HG03159 (cell line): ENCODE measurements around the gene H2BK1.

Experiments used
- ATAC-seq: cut with Tn5 transposase; IDR thresholded peaks from one replicate; pipeline ENCODE4 v1.9.1; 2021; ENCODE audit warnings: mild to moderate bottlenecking, moderate library complexity; ENCODE audit not compliant: unreplicated experiment

The H2BK1 gene

DNA sequence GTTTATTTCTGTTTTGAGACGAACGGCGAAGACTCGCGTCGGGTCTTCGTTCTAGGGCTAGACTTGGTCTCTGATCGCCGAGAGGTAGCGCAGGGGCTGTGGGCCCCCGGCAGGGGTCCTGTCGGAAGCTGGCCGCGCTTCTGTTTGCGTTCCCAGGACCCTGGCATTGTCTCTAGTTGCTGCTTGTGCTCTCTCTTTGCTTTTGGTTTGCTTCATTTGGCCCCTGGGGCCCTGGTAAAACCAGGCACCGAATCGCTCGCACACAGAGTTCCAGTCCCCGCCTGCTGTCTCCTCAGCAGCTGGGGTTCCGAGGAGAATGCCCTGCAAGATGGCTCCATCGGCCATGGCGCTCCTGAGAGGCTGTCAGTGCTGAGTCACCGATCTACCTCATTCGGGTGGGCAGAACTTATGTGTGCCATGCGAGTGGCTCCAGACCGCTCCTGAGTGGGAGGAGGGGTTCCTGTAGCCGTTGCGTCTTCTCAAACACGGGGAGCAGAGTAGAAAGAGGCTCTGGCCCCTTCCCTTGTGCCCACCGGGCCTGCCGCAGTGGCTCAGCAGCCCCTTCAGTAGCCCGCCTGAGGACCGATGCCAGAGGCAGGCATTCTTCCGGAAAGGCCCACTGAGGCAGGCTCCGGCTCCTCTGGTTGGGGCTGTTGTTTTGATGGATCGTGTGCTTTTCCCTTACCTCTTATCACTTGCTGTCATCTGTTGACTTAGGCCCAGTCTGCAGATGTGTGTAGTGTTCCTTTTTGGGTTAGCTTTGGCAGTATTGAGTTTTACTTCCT, 22.8 kb upstream of the H2BK1 start:
- peak; percentile 29 for ATAC-seq

DNA sequence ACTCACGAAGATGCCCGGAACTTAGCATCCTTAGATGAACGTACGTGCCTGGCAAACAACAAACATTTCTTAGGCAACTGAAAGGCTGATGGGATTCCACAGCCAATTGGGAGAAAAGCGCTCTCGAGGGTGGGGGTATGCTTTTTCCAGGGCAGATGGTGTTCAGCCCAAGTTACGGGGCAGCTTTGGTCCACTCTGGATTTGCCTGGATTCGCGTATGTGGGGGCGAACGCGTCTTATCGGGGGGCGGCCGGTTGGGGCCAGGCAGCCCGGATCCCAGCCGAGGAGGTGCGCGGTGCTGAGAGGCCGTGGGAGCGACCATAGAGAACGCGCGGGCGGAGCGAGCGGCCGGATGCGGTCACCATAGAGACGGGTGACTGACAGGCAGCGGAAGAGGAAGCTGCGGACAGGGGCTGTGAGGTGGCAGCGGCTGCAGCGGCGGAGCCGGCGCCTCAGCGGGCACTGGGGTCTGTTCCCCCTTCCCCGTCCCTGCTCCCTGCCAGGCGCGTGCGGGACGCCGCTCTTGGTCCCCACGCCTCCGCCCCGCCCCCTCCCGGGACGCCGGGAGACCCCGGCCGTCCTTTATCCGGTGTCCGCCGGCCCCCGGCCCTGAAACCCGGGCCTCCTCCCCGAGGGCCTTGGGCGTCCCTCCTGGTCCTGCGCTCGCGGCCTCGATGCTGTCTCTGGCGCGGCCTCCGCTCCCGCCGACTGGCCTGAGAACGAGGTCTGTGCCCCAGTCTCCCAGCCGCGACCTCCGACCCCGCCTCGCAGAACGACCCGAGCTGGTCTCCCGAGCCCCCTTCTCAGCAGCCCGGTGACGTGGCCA, 22.0 kb upstream of the H2BK1 start, which contains the start of gene CHPF2:
Gene CHPF2, plus strand, starts transcription at position 393 of the 826 bp plus-strand sequence. CDS start 1,529 bp downstream, outside the sequence.
- peak; percentile 97 for ATAC-seq

DNA sequence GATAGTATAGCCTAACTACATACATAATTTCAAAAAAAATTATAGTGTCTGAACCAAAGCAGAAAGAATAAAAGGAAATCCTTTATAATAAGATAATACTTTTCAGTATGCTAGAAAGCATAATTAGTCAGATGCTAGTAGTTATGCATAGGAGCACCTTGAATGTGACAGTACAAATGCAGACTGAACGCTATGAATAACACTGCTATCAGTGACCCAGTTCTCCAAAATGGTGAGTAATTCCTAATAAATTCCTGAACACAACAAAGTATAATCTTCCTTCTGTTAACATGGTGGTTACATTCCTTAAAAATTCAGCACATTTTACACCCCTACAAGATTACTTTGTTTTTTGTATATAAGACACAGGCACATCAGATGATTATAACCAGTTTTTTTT, 20.8 kb upstream of the H2BK1 start:
- no peak for ATAC-seq

DNA sequence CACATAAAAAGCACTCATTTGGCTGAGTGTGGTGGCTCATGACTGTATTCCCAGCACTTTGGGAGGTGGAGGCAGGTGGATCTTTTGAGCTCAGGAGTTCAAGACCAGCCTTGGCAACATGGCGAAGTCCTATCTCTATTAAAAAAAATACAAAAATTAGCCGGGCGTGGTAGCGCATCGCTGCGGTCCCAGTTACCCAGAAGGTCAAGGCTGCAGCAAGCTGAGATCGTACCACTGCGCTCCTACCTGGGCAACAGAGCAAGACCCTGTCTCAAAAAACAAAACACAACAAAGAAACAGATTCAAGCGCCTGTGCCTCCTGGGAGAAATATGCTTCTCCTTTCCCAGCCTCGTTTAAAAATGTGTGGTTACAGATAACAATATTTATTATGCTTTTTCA, 19.0 kb upstream of the H2BK1 start:
- ATAC-seq, result no peak

DNA sequence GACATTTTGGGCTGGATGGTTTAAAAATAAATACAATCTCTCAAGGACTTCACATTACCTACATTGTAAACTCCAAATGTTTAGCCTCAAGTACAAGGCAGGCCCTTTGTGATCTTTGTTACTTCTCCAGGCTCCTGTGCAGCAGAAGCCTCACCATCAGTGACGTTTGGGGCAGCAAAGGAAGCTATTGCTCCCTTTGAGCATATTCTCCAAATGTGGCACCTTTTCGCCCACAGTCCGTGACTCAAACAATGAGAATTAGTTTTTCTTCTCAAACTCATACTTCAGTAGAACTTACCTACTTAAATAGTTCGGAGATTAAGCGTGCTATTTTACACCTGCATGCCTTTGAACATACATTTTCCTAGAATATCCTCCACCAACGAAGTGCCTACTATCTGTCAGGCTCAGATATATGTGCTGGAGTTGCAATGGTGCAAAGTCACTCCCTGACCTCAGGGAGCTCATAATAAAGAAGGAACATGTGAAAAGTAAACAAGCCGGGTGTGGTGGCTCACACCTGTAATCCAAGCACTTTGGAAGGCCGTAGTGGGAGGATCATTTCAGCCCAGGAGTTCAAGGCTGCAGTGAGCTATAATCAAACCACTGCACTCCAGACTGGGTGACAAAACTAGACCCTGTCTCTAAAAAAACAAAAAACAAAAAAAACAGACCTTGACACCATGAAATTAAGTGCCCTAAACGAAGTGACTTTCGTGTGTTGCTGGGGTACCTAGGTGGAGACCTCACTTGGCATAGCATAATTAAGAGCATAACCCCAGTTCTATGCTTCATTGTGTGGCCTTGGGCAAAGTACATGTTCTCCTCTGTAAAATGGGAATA, 18.0 kb upstream of the H2BK1 start:
- no peak for ATAC-seq

DNA sequence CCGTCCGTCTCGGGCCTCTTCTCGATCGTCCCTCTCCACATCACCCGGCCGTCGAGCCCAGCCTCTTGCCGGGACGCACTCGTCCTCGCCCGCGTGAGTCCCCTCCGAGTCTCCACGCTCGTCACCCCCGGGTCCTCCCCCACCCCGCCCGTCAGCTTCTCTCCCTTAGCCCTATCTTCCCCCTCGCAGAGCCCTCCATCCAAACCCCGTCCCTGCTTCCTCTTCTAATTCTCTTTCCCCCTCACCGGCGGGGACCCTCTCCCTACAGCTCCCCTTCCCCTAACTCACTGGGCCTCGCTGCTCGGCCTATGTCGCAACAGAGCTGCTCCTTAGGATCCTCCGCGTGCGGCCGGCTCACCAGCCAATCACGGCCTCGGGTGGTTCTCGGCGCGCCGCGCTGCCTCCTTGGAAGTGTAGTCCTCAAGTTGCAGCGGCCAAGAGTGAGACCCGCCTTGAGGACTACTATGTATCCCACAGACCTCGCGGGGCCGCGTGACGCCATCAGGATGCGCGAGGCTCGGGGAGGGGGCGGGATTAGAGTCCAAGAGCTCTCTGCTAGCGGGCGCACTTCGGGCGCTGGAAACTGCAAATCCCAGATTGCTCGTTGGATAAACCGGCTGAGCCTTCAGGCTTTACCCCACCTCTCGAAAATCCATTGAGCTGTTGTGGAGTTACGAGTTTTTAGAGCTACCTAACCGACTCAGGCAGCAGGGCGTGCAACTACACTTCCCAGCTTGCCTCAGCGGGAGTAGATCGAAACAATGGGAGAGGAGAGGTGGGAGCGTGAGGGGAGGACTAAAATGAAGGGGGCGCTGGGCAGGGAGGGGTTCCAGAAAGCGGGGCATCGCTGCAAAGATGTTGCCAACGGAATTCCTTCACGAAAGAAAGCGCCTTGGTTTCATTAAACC, 16.8 kb upstream of the H2BK1 start, which contains the start of gene ABCF2:
Gene ABCF2, minus strand, starts transcription at position 331 of the 908 bp plus-strand sequence. CDS start 747 bp downstream, outside the sequence.
- peak; percentile 99 for ATAC-seq

DNA sequence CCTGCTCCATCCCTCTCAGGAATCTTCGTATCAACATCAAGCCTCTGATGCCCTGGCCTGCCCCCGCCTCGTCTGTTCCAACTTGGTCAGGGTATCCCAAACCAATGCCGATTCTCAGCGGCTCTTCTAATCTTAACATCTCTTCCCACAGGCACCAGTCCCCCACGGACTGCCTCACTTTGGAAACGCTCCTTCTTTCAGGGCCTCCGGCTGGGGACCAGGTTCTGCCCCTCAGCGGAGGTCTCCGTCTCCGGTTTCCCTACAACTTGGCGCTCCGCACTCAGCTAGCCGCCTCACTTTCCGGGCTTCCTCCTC, 16.2 kb upstream of the H2BK1 start:
- ATAC-seq, result peak; percentile 13

DNA sequence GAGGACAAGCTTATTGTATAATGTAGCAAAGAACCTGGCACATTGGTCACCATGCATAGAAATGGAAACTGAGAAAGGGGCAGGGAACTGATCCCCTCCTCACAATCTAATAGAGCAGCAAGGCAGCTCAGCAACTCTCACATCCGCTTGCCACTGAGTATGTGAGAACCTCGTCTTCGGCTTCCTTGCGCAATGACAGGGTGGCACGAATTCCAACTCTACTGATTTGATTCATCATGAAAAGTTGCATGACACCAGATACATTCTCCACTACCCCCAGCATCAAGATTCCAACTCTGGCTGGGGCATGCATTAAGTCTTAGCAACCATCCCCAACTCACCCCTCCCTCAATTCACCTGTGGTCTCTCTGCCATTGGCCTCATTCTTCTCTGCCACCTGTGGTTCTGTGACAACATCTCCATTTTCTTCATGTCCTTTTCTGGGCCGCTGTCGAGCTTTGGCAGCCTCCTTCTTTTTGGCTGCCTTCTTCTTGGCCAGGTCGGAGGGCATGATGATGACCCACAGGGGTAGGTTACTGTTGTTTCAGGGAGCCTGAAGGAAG, 15.7 kb upstream of the H2BK1 start:
- no peak for ATAC-seq

DNA sequence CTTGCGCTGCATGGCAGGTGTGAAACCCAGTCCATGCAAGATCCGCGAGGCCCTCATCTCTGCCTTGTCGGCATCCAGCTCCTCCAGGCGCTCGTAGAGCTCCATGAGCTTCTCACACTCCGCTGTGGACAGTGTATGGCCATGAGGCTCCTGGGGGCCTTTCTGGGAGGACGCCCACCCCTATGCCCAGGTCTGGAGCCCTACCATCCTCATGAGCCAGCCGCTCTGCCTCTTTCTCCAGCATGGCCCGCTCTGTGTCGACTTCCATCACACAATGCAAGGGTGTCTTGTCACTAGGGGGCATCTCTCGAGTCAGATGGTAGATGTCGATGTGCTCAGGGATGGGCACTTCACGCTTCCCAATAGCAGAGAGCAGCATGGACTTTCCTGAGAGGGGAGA, 13.4 kb upstream of the H2BK1 start:
- ATAC-seq, result no peak

DNA sequence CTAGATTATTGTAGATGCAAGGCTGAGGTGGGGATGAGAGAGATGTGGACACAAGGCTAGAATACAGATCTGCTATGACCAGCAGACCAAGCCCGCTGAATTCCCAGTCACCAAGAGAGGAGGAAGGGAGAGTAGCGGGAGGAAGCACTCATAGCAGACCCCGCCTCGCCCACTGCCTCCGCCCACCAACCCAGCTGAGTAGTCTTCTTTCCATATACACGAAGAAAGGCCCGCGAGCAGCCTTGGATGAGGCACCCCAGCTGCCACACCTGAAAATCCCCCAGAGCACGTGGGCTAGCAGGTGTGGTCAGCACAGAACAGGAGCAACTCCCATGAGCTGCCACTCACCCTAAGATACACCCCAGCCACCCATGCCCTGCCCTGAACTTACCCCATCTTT, 7.9 kb upstream of the H2BK1 start:
- no peak for ATAC-seq

DNA sequence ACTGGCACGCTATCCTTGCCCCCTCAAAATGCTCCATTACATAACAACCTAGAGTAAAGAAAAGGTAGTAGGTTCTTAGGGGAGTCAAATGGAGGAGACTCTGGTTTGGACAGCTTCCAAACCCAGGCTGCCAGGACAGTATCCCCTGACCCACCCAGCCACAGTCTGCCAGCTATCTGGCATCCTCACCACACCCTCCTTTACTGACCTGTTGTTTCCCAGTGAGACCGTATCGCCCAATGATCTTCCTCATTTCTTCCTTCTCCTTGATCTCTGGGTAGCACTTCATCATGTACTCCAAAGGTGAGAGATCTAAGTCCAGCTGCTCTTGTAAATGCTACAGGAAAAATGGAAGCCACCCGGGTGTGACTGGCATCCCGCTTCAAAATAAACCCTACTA, 5.1 kb upstream of the H2BK1 start:
- no peak for ATAC-seq

DNA sequence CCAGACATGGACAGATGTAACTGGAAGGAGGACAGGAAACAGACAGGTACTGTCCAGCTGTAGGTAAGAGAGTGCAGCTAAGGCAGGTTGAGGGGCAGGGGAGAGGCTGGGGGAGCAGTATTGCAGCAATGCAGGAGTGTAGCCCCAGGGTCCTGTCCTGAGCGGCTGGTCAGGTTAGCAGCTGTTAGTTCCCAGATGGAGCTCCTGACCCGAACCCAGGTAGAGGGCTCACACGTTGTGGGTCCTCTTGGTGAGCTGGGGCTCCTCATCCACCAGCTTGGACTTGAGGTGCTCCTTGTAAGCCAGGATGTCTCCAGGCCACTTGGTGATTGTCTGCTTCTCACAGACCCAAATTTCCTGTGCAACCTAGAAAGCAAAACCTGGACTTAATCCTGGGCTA, 3.5 kb upstream of the H2BK1 start:
- ATAC-seq, result no peak

DNA sequence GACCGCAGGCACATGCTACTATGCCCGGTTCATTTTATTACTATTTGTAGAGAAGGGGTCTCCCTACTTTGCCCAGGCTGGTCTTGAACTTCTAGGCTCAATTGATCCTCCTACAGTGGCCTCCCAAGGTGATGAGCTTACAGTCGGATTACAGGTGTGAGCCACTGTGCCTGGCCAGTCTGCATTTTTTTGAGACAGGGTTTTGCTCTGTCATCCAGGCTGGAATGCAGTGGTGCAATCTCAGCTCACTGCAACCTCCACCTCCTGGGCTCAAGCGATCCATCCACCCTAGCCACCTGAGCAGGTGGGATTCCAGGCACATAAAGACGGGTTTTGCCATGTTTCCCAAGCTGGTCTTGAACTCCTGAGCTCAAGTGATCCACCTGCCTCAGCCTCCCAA, 2.3 kb upstream of the H2BK1 start:
- ATAC-seq, result no peak

DNA sequence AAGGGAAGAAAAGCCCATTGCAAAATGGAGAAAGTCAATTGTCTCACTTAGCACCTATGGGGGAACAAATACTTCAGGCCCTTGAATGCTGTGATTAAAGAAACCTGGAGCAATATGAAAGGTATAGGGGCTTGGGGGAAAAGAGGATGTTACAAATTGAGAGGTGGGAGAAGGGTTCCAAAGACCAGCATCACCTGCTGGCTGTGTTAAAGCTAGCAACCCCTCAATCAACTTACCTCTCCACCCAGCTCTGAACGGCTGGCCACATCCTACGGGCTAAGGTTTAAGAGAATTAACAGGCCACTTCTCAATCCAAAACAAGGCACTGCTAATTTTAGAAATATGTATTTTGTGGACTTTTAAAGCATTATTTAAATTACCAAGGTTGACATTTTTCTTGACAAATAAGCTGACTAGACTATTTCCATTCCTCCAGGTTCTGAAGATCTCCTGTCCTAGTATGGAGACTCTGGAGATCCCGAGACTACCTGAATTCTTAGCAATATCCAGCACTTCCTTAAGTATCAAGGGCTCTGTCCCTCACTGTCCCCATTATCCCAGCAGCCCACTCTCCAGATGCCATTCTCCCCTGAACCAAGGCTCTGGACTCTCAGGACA, 976 bp upstream of the H2BK1 start:
- ATAC-seq, result no peak

DNA sequence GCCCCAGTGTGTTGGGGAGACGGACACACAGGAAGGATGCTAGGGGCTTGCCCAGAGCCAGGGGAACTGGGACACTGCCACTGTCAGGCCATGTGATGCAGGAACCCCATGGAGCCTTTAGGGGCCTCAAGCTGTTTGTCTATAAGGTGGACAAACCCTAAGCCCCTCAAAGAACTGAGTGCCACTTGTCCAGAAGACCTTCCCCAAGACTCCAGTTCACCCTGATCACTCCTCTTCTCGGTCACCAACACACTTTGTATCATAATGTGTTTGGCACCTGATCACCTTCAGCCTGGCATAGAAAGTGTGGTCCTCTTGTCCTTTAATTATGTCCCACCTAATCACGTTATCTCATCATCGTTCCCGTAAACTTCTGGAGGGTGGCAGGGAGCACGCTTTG, 700 bp downstream of the H2BK1 start:
- no peak for ATAC-seq

DNA sequence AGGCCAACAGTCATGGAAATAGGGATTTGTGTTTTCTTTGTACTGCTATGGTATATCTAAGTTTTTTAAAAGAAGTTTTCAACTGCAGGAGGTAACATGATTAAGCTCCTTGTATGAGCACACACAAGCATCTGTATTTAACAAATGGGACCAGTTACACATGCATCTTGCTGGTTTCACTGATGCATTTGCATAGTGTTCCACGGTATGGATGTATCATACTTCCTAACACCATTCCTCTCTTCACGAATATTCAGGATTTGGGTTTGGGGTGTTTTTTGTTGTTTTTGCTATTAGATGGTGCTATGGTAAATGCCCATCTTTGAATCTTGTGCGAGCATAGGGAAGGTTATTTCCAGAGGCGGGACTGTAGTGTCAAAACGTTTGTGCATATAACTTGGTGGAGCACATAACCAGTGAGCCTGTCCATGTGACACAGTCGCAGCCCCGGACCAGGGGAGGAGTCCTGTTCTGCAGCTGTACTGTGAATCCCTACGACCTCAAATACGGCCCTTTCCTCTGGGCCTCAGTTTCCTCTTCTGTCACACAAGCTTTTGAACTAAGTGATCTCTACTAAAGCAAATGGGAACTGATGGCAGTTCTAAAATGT, 1.9 kb downstream of the H2BK1 start:
- no peak for ATAC-seq

DNA sequence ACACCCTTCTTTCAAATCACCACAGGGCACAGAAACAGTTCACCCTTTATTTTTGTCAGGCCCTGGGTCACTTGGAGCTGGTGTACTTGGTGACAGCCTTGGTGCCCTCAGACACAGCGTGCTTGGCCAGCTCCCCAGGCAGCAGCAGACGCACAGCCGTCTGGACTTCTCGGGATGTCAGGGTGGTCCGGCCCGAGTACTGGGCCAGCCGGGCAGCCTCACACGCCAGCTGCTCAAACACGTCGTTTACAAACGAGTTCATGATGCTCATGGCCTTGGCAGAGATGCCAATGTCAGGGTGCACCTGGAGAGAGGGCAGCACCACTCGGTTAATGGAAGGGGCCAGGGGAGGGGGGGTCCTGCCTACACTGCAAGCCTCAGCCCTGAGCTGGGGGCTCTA, 2.5 kb downstream of the H2BK1 start:
- ATAC-seq, result no peak

DNA sequence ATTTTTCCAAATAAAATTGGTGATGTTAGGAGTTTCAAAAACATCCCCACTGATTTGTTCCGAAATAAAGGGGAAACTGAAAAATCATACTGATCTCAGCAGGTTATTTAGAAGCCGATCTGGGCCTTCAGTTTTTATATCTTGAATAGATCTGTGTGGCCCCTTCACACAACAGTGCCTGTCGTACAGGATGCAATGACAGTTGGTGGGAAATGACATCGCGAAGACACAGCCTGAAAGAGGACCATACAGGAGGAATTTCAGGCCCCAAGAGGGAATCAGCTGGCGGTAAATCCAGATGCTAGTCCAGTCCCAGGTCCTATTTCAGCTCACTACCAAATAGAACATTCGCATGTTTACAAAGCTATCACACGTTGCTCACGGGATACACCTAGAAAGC, 3.0 kb downstream of the H2BK1 start:
- no peak for ATAC-seq

DNA sequence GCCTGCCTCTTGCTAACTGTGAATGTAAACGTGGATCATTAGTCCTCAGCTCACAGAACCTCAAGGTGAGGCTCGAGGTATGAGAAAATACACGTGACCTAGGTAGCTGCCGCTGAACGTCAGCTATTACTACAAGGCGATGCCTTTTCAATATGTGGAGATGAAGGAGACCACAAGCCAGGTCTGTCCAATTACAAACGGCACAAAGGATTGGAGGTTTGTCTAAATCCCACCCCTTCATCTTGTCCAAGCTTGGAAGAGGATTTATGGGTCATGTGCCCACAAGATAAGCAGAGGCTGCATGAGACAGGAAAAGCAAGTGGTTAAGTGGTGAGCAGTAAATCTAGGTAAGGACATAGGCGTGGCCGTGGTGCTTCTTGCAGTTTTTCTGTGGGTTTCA, 3.4 kb downstream of the H2BK1 start:
- no peak for ATAC-seq
